K562 (cell line): ENCODE measurements around the gene GZF1. TPM values are rescaled to one million over a fixed set of nuclear protein-coding genes. Genes with fewer than 3 reads are reported as not detected.

Source experiments
- ARID1B ChIP-seq: fragments of 450-650 bp; IDR thresholded peaks from 2 replicates; pipeline ENCODE4 v1.6.1; 2016; ENCODE audit warnings: antibody characterized with exemption, mild to moderate bottlenecking, inconsistent platforms
- BMI1 ChIP-seq: fragments of 150-350 bp; IDR thresholded peaks from 2 replicates; pipeline ENCODE4 v1.6.1; 2014; ENCODE audit warnings: low read length
- BRD9 ChIP-seq: fragments of 450-650 bp; IDR thresholded peaks from 2 replicates; pipeline ENCODE4 v1.6.1; 2018; ENCODE audit warnings: low read depth; ENCODE audit not compliant: partially characterized antibody
- FOXM1 ChIP-seq, 2 experiments: fragments of 450-650 bp in 1 of 2; sonication (generic) in 1 of 2; formaldehyde crosslinking in 1 of 2; IDR thresholded peaks; 2 replicates each; pipeline versions ENCODE4 v1.6.1 to v1.9.0; 2017 to 2022; ENCODE audit warnings: low read depth in 2 of 2, mild to moderate bottlenecking in 2 of 2, missing genetic modification reagents in 1 of 2, moderate library complexity in 1 of 2
- NFIC ChIP-seq: fragments of 450-650 bp; IDR thresholded peaks from 2 replicates; pipeline ENCODE4 v1.6.1; 2017; ENCODE audit warnings: mild to moderate bottlenecking, inconsistent platforms
- PBX2 ChIP-seq, 2 experiments: IDR thresholded peaks in 1 of 2; conservative IDR thresholded peaks in 1 of 2; 2 replicates each; pipeline ENCODE4 v1.6.1; 2016; ENCODE audit warnings: low read depth in 2 of 2, mild to moderate bottlenecking in 1 of 2, missing compliant biosample characterization in 1 of 2, missing genetic modification characterization in 1 of 2, moderate library complexity in 1 of 2
- PTBP1 ChIP-seq: fragments of 200-400 bp; formaldehyde crosslinking; IDR thresholded peaks from 2 replicates; pipeline ENCODE4 v1.6.1; 2017; ENCODE audit warnings: low read depth, low read length
- SMARCA4 ChIP-seq: fragments of 450-650 bp; IDR thresholded peaks from 2 replicates; pipeline ENCODE4 v1.6.1; 2016
- SMARCC2 ChIP-seq: fragments of 450-650 bp; IDR thresholded peaks from 2 replicates; pipeline ENCODE4 v1.6.1; 2017; ENCODE audit warnings: antibody characterized with exemption, moderate library complexity, mild to moderate bottlenecking, low read depth
- TCFL5 ChIP-seq: fragments of 250-450 bp; sonication (Bioruptor Pico); conservative IDR thresholded peaks from 2 replicates; pipeline ENCODE4 v1.6.1; 2021; ENCODE audit warnings: mild to moderate bottlenecking, moderate library complexity, matching md5 sums
- ZNF449 ChIP-seq: fragments of 250-450 bp; sonication (Bioruptor Pico); IDR thresholded peaks from 2 replicates; pipeline ENCODE4 v1.8.0; 2022; ENCODE audit warnings: moderate library complexity, mild to moderate bottlenecking, inconsistent platforms
- ZNF583 ChIP-seq: fragments of 250-450 bp; sonication (Bioruptor Pico); IDR thresholded peaks from 2 replicates; pipeline ENCODE4 v1.4.0; 2020
- ZNF696 ChIP-seq: fragments of 250-450 bp; sonication (Bioruptor Pico); conservative IDR thresholded peaks from 2 replicates; pipeline ENCODE4 v1.4.0; 2020; ENCODE audit warnings: mild to moderate bottlenecking, moderate library complexity
- ZSCAN32 ChIP-seq: fragments of 450-650 bp; formaldehyde crosslinking; IDR thresholded peaks from 2 replicates; pipeline ENCODE4 v1.4.0; 2020; ENCODE audit warnings: mild to moderate bottlenecking, moderate library complexity
- polyA plus RNA-seq, 8 experiments: library from polyadenylated mRNA; depleted of rRNA in 4 of 8; stranded (reverse) in 5 of 8; unstranded in 3 of 8; fragments of >200 nt; fragmentation: Nextera tagmentation in 2 of 8; fragmentation: Illumina TruSeq in 1 of 8; extraction: Ambion mirVana in 2 of 8; extraction: Trizol in 1 of 8; gene quantifications; 2 replicates each; pipeline versions ENCODE4 v1.2.1 to v1.2.3, GENCODE V29; 2011 to 2014; ENCODE audit warnings: inconsistent platforms in 1 of 8, missing spikeins in 1 of 8
- total RNA-seq, 7 experiments: library from RNA; depleted of rRNA in 6 of 7; stranded (reverse); fragments of >200 nt in 6 of 7; fragmentation: Illumina TruSeq in 2 of 7; extraction: Trizol in 2 of 7; gene quantifications; 2 replicates each; pipeline versions ENCODE4 v1.2.1 to v1.2.3, GENCODE V29; 2011 to 2021; ENCODE audit warnings: low replicate concordance in 1 of 7
- TF ChIP-seq, protein P1 (sequence below): fragments of 250-450 bp; sonication (Bioruptor Pico); IDR thresholded peaks from 2 replicates; pipeline ENCODE4 v1.4.0; 2020; ENCODE audit warnings: mild to moderate bottlenecking, moderate library complexity
- TF ChIP-seq, protein P2 (sequence below): sonication (generic); formaldehyde crosslinking; IDR thresholded peaks from 2 replicates; pipeline ENCODE4 v1.8.1; 2023; ENCODE audit warnings: missing genetic modification reagents, mild to moderate bottlenecking, borderline replicate concordance

Gene GZF1
- total and polyA plus RNA-seq, 9 of the 15 experiments (the other 6 are each of a cell fraction or from before 2014, with no cell fraction given), result 1.2 to 15.7 (median 7.4) TPM

GRCh38 chr20:23419995-23420901 lies 58.3 kb downstream of the GZF1 start (continued):
- TF ChIP-seq NFIC, result 0 out of 2 replicates have a peak, but pooled peaks have one; percentile 9
- no peak for TF ChIP-seq PBX2 (CRISPR knock-in tag; IDR thresholded peaks at IDR 0.05; ENCODE audit: low read depth)
- TF ChIP-seq PBX2 (tag; conservative IDR thresholded peaks at IDR 0.05; ENCODE audit: low read depth), result peak; percentile 45
- TF ChIP-seq PTBP1, result no peak
- TF ChIP-seq BRD9, result no peak
- TF ChIP-seq, protein P1, sequence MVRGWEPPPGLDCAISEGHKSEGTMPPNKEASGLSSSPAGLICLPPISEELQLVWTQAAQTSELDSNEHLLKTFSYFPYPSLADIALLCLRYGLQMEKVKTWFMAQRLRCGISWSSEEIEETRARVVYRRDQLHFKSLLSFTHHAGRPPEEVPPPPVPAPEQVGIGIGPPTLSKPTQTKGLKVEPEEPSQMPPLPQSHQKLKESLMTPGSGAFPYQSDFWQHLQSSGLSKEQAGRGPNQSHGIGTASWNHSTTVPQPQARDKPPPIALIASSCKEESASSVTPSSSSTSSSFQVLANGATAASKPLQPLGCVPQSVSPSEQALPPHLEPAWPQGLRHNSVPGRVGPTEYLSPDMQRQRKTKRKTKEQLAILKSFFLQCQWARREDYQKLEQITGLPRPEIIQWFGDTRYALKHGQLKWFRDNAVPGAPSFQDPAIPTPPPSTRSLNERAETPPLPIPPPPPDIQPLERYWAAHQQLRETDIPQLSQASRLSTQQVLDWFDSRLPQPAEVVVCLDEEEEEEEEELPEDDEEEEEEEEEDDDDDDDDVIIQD, result no peak
- TF ChIP-seq TCFL5, result no peak
- 0 out of 2 replicates have a peak, but pooled peaks have one; percentile 36 for TF ChIP-seq SMARCC2
- peak; percentile 38; the same call in 1 of the 2 replicates for TF ChIP-seq ARID1B
- TF ChIP-seq ZNF449, result no peak
- no peak for TF ChIP-seq ZNF583
- TF ChIP-seq ZNF696 (CRISPR knock-in tag), result no peak
- TF ChIP-seq, protein P2, sequence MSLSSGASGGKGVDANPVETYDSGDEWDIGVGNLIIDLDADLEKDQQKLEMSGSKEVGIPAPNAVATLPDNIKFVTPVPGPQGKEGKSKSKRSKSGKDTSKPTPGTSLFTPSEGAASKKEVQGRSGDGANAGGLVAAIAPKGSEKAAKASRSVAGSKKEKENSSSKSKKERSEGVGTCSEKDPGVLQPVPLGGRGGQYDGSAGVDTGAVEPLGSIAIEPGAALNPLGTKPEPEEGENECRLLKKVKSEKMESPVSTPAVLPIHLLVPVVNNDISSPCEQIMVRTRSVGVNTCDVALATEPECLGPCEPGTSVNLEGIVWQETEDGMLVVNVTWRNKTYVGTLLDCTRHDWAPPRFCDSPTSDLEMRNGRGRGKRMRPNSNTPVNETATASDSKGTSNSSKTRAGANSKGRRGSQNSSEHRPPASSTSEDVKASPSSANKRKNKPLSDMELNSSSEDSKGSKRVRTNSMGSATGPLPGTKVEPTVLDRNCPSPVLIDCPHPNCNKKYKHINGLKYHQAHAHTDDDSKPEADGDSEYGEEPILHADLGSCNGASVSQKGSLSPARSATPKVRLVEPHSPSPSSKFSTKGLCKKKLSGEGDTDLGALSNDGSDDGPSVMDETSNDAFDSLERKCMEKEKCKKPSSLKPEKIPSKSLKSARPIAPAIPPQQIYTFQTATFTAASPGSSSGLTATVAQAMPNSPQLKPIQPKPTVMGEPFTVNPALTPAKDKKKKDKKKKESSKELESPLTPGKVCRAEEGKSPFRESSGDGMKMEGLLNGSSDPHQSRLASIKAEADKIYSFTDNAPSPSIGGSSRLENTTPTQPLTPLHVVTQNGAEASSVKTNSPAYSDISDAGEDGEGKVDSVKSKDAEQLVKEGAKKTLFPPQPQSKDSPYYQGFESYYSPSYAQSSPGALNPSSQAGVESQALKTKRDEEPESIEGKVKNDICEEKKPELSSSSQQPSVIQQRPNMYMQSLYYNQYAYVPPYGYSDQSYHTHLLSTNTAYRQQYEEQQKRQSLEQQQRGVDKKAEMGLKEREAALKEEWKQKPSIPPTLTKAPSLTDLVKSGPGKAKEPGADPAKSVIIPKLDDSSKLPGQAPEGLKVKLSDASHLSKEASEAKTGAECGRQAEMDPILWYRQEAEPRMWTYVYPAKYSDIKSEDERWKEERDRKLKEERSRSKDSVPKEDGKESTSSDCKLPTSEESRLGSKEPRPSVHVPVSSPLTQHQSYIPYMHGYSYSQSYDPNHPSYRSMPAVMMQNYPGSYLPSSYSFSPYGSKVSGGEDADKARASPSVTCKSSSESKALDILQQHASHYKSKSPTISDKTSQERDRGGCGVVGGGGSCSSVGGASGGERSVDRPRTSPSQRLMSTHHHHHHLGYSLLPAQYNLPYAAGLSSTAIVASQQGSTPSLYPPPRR (CRISPR knock-in tag), result no peak
- TF ChIP-seq BMI1, result no peak
- TF ChIP-seq ZSCAN32 (CRISPR knock-in tag), result no peak
- peak; percentile 94 for TF ChIP-seq FOXM1 (IDR thresholded peaks at IDR 0.05; ENCODE audit: low read depth)
- TF ChIP-seq FOXM1 (CRISPR knock-in tag; IDR thresholded peaks at IDR 0.05; ENCODE audit: low read depth), result no peak
- 0 out of 2 replicates have a peak, but pooled peaks have one; percentile 19 for TF ChIP-seq SMARCA4
